PC-9 (cell line): ENCODE results near the gene RGS9. TPM values are rescaled to one million over a fixed set of nuclear protein-coding genes. Genes with fewer than 3 reads are reported as not detected.

ENCODE experiments used
- BruUV-seq: library from RNA; stranded (reverse); fragments of 400-500 nt; replicated peaks from 2 replicates; lab custom pipeline; 2021; lab: Mats Ljungman, UMichigan
- CTCF ChIA-PET: fragments of 300-600 bp; sonication (Branson Sonifier 250); formaldehyde crosslinking; loops from one replicate; lab custom pipeline; 2022; ENCODE audit warnings: antibody characterized with exemption; lab: Charles Lee
- POLR2A ChIA-PET: fragments of 300-600 bp; sonication (Branson Sonifier 250); formaldehyde crosslinking; loops from one replicate; lab custom pipeline; 2022; ENCODE audit warnings: antibody characterized with exemption; ENCODE audit not compliant: unreplicated experiment; lab: Charles Lee
- DNase-seq, 2 experiments: peaks; one replicate each; pipeline versions ENCODE4 v3.0.0 to v3.0.0-alpha.2; 2015 to 2022; ENCODE audit warnings: mixed read lengths in 1 of 2
- H2AFZ ChIP-seq: fragments of 200-600 bp; sonication (generic); 2 replicates; pipeline ENCODE4 v1.8.1; 2017; ENCODE audit warnings: antibody characterized with exemption
- H3F3A ChIP-seq: fragments of 200-600 bp; sonication (generic); 2 replicates; pipeline ENCODE4 v1.8.1; 2017; ENCODE audit warnings: antibody characterized with exemption, mild to moderate bottlenecking, low read depth; ENCODE audit not compliant: insufficient read depth
- H3K27ac ChIP-seq: fragments of 200-600 bp; sonication (generic); 2 replicates; pipeline ENCODE4 v1.6.1; 2016; ENCODE audit warnings: mixed run types
- H3K27me3 ChIP-seq: fragments of 200-600 bp; sonication (generic); 2 replicates; pipeline ENCODE4 v1.6.1; 2016; ENCODE audit warnings: low read depth, mixed run types; ENCODE audit not compliant: insufficient read depth
- H3K36me3 ChIP-seq: fragments of 200-600 bp; sonication (generic); 2 replicates; pipeline ENCODE4 v1.6.1; 2016; ENCODE audit warnings: low read depth, mixed run types
- H3K4me1 ChIP-seq: fragments of 200-600 bp; sonication (generic); replicated peaks from 2 replicates; pipeline ENCODE4 v1.6.1; 2016; ENCODE audit warnings: mixed run types; ENCODE audit not compliant: insufficient read depth
- H3K4me2 ChIP-seq: fragments of 200-600 bp; sonication (generic); 2 replicates; pipeline ENCODE4 v1.6.1; 2017; ENCODE audit warnings: mixed run types
- H3K4me3 ChIP-seq: fragments of 200-600 bp; sonication (generic); 2 replicates; pipeline ENCODE4 v1.6.1; 2016; ENCODE audit warnings: mixed run types
- H3K79me2 ChIP-seq: fragments of 200-600 bp; sonication (generic); 2 replicates; pipeline ENCODE4 v1.6.1; 2017; ENCODE audit warnings: low read depth, mixed run types
- H3K9me2 ChIP-seq: fragments of 200-600 bp; sonication (generic); 2 replicates; pipeline ENCODE4 v1.8.1; 2017; ENCODE audit warnings: mild to moderate bottlenecking; ENCODE audit not compliant: insufficient read depth
- H3K9me3 ChIP-seq: fragments of 200-600 bp; sonication (generic); 2 replicates; pipeline ENCODE4 v1.8.1; 2016; ENCODE audit warnings: low read depth; ENCODE audit not compliant: insufficient read depth
- H4K20me1 ChIP-seq: fragments of 200-600 bp; sonication (generic); 2 replicates; pipeline ENCODE4 v1.8.1; 2017; ENCODE audit not compliant: insufficient read depth
- EZH2 ChIP-seq: fragments of 200-600 bp; sonication (generic); IDR thresholded peaks from 2 replicates; pipeline ENCODE4 v1.8.0; 2017; ENCODE audit warnings: antibody characterized with exemption, low read depth
- intact Hi-C: fragments of 100-400 bp; cut with micrococcal nuclease; formaldehyde crosslinking; loops from one replicate; pipeline ENCODE4 v1.10.0; 2022; ENCODE audit not compliant: unreplicated experiment
- total RNA-seq: library from RNA; stranded (reverse); gene quantifications from 2 replicates; pipeline ENCODE4 v1.2.3, GENCODE V29; 2021
- TF ChIP-seq, protein P1 (sequence below): fragments of 200-600 bp; sonication (generic); conservative IDR thresholded peaks from 2 replicates; pipeline ENCODE4 v1.6.1; 2017; ENCODE audit warnings: mixed run types, antibody characterized with exemption, mild to moderate bottlenecking, moderate library complexity

RGS9 gene
- total RNA-seq, 1 experiment from 2014 or later = 6.1 TPM

DNA sequence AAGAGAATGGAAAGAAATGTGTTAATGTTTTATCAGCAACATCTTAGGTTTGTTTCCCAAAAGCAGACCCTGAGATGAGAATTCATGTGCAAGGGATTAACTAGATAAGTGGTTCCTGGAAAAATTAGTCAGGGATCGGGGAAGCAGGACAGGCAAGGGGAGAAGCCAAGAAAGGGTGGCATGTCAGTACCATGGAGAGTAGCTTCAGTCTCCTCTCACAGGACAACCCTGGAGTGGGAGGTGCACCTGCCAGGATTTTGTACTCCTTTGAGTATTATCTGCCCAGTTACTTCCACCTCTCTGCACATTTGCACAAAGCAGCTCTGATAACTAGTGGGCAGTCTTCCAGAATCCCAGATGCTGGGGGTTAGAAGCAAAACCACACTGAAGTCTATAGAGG is 117.0 kb downstream of the RGS9 start:
- ChIA-PET POLR2A (no interaction called here), CTCF (no interaction called here)
- TF ChIP-seq, protein P1, sequence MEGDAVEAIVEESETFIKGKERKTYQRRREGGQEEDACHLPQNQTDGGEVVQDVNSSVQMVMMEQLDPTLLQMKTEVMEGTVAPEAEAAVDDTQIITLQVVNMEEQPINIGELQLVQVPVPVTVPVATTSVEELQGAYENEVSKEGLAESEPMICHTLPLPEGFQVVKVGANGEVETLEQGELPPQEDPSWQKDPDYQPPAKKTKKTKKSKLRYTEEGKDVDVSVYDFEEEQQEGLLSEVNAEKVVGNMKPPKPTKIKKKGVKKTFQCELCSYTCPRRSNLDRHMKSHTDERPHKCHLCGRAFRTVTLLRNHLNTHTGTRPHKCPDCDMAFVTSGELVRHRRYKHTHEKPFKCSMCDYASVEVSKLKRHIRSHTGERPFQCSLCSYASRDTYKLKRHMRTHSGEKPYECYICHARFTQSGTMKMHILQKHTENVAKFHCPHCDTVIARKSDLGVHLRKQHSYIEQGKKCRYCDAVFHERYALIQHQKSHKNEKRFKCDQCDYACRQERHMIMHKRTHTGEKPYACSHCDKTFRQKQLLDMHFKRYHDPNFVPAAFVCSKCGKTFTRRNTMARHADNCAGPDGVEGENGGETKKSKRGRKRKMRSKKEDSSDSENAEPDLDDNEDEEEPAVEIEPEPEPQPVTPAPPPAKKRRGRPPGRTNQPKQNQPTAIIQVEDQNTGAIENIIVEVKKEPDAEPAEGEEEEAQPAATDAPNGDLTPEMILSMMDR = no peak
- no peak for TF ChIP-seq EZH2
- H3K9me2 ChIP-seq = no peaks in the 10 kb centered on the region
- H3F3A ChIP-seq = no peaks in the 10 kb centered on the region
- no peaks in the 10 kb centered on the region for H4K20me1 ChIP-seq
- no peak overlapping the region for H2AFZ ChIP-seq
- intact Hi-C loops = no loop called here
- H3K27ac ChIP-seq = no peak overlapping the region
- H3K79me2 ChIP-seq = no peaks in the 10 kb centered on the region
- H3K36me3 ChIP-seq = no peaks in the 10 kb centered on the region
- no TSS peak for BruUV-seq
- peaks cover 65% of the 10 kb centered on the region for H3K27me3 ChIP-seq
- no peak overlapping the region for H3K4me3 ChIP-seq
- DNase-seq = no peak
- H3K4me2 ChIP-seq = no peak overlapping the region
- H3K9me3 ChIP-seq = no peaks in the 10 kb centered on the region
- no peaks in the 10 kb centered on the region for H3K4me1 ChIP-seq

DNA sequence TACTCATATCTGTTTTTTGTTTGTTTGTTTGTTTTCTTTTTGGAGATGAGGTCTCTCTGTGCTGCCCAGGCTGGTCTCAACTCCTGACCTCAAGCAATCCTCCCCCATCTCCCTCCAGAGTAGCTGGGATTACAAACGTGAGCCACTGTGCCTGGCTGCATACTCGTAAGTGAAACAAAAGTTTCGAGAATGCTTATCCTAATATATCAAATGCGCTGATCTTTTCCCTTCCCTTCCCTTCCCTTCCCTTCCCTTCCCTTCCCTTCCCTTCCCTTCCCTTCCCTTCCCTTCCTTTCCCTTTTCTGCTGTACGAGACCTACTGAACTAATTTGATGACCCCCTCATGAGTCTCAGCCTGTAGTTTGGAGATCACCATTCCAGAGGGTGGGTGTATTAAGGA is 122.1 kb downstream of the RGS9 start:
- Histone ChIP-seq H3F3A (no peaks in the 10 kb centered on the region), H3K27ac (no peak overlapping the region), H3K4me3 (no peak overlapping the region), H3K9me3 (no peaks in the 10 kb centered on the region), H3K9me2 (no peaks in the 10 kb centered on the region), H3K4me1 (no peaks in the 10 kb centered on the region), H3K27me3 (peaks cover 39% of the 10 kb centered on the region), H4K20me1 (no peaks in the 10 kb centered on the region), H3K79me2 (no peaks in the 10 kb centered on the region), H3K36me3 (no peaks in the 10 kb centered on the region), H2AFZ (no peak overlapping the region), H3K4me2 (no peak overlapping the region)
- ChIA-PET POLR2A (no interaction called here), CTCF (no interaction called here)
- TF ChIP-seq EZH2 = no peak
- TF ChIP-seq, protein P1 = no peak
- DNase-seq = no peak
- no TSS peak for BruUV-seq
- intact Hi-C loops = no loop called here

DNA sequence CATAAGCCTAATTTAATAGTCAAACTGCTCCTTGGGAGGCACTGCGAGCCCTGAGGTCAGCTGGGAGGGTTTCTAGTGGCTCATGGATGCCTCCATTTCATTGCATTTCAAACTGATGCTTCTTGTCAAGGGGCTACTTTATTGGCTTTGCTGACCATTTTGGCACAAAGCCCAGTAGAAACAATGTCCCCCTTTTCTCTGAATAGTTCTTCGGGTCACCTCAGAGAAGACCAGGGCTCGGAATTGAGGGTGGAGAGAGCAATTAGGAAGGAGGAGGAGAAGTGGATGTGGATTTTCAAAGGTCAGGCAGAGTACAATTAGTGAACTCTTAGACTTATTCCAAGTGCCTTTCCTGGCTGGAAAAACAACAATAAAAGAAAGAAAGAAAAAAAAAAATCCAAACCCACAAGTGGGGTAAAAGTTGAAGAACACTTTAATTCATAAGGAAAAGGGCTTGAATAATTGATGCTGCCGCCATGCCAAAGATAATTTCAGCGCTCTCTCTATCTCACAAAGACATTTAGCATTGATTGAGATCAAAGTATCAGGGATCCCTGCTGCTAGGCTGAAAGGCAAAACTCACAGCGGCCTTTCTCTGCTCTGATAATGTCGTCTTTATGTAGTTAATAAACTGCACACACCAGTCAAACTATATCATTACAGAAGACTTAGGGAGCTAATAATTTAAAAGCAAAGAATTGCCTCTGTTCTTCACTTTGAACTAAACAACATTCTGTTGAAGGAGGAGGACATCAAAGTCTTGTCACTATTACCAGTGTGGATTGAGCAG is 122.7 kb downstream of the RGS9 start:
- Histone ChIP-seq H3F3A (no peaks in the 10 kb centered on the region), H3K9me3 (no peaks in the 10 kb centered on the region), H3K9me2 (no peaks in the 10 kb centered on the region), H4K20me1 (no peaks in the 10 kb centered on the region), H3K36me3 (no peaks in the 10 kb centered on the region), H3K27ac (no peak overlapping the region), H3K27me3 (peaks cover 37% of the 10 kb centered on the region), H3K4me2 (no peak overlapping the region), H3K4me3 (no peak overlapping the region), H2AFZ (no peak overlapping the region), H3K79me2 (no peaks in the 10 kb centered on the region), H3K4me1 (no peaks in the 10 kb centered on the region)
- TF ChIP-seq, protein P1 = no peak
- TF ChIP-seq EZH2 = no peak
- no TSS peak for BruUV-seq
- no peak for DNase-seq
- ChIA-PET CTCF (no interaction called here), POLR2A (interaction anchor here (0.6 kb wide), 1 partner anchor 9 kb away, joined by 3 read pairs; no protein-coding TSS in a partner anchor)
- intact Hi-C loops = no loop called here
